Vagina (tissue), 2 donors: ENCODE measurements around the gene HOXD3. TPM values are rescaled to one million over a fixed set of nuclear protein-coding genes. Genes with fewer than 3 reads are reported as not detected.
A peak's percentile ranks its signal among the peaks of the same experiment; 100 is the strongest.

ENCODE experiments used
- DNase-seq, 2 donors: peaks; one replicate each; pipeline ENCODE4 v3.0.0-alpha.2; 2017; ENCODE audit errors: extremely low spot score in 2 of 2
- H3K27ac ChIP-seq: fragments of 200-600 bp; sonication (generic); one replicate; pipeline ENCODE4 v1.5.1; 2019
- H3K27me3 ChIP-seq: fragments of 200-600 bp; sonication (generic); one replicate; pipeline ENCODE4 v1.5.1; 2019
- H3K36me3 ChIP-seq, 2 donors: fragments of 200-600 bp; sonication (generic); one replicate each; pipeline ENCODE4 v1.5.1; 2017 to 2019
- H3K4me1 ChIP-seq: fragments of 200-600 bp; sonication (generic); one replicate; pipeline ENCODE4 v1.5.1; 2019
- H3K4me3 ChIP-seq, 2 donors: fragments of 200-600 bp; sonication (generic); 1 replicate in 1 of 2; 2 replicates in 1 of 2; pipeline ENCODE4 v1.5.1; 2016 to 2019
- H3K9me3 ChIP-seq: fragments of 200-600 bp; sonication (generic); one replicate; pipeline ENCODE4 v1.5.1; 2019
- CTCF ChIP-seq, 3 experiments: fragments of 450-650 bp in 2 of 3; fragments of 200-600 bp in 1 of 3; sonication (generic) in 1 of 3; IDR thresholded peaks; one replicate each; pipeline ENCODE4 v1.5.1; 2017 to 2019; ENCODE audit warnings: antibody characterized with exemption in 3 of 3, mild to moderate bottlenecking in 2 of 3, moderate library complexity in 2 of 3
- POLR2A ChIP-seq, 2 donors: fragments of 450-650 bp; IDR thresholded peaks; one replicate each; pipeline ENCODE4 v1.6.1; 2017; ENCODE audit warnings: antibody characterized with exemption in 2 of 2, mild to moderate bottlenecking in 2 of 2, moderate library complexity in 2 of 2
- POLR2AphosphoS5 ChIP-seq, 2 donors: sonication (generic); formaldehyde crosslinking; IDR thresholded peaks; one replicate each; pipeline ENCODE4 v1.9.0; 2017; ENCODE audit warnings: antibody characterized with exemption in 2 of 2, mild to moderate bottlenecking in 2 of 2, low read depth in 1 of 2; ENCODE audit not compliant: insufficient read depth in 1 of 2
- intact Hi-C: fragments of 100-400 bp; cut with DNase I; formaldehyde crosslinking; loops from one replicate; pipeline ENCODE4 v1.15.1; 2023
- total RNA-seq: library from RNA; depleted of rRNA; stranded (reverse); fragments of >200 nt; gene quantifications from one replicate; pipeline ENCODE4 v1.2.3, GENCODE V29; 2016

Gene HOXD3
- total RNA-seq, 1 donor from 2014 or later: 11.8 TPM

- H3K36me3 ChIP-seq: no peaks in the 10 kb centered on the region
- H3K9me3 ChIP-seq: no peaks in the 10 kb centered on the region
- peaks cover 15% of the 10 kb centered on the region for H3K27me3 ChIP-seq
- H3K27ac ChIP-seq: no peak overlapping the region
- H3K4me1 ChIP-seq: peaks cover 23% of the 10 kb centered on the region
- no peak for TF ChIP-seq CTCF (IDR thresholded peaks at IDR 0.05)
- TF ChIP-seq POLR2AphosphoS5 (IDR thresholded peaks at IDR 0.05; ENCODE audit: insufficient read depth in 1 of 2, low read depth in 1 of 2): no peak
- no peak for TF ChIP-seq POLR2A (IDR thresholded peaks at IDR 0.05)
- H3K4me3 ChIP-seq: no peak overlapping the region
- intact Hi-C loops: no loop called here
- DNase-seq: no peak
These were observed 27.6 kb downstream of the HOXD3 start for GRCh38 chr2:176184749-176185148.

- Histone ChIP-seq H3K9me3 (no peaks in the 10 kb centered on the region), H3K4me1 (peaks cover 25% of the 10 kb centered on the region), H3K4me3 (no peak overlapping the region), H3K36me3 (no peaks in the 10 kb centered on the region), H3K27me3 (peaks cover 17% of the 10 kb centered on the region), H3K27ac (no peak overlapping the region)
- no peak for DNase-seq
- TF ChIP-seq CTCF (IDR thresholded peaks at IDR 0.05) (no peak), POLR2AphosphoS5 (IDR thresholded peaks at IDR 0.05; ENCODE audit: insufficient read depth in 1 of 2, low read depth in 1 of 2) (no peak), POLR2A (IDR thresholded peaks at IDR 0.05) (no peak)
- intact Hi-C loops: no loop called here
These were observed 28.9 kb downstream of the HOXD3 start for GRCh38 chr2:176186024-176186423.

GRCh38 chr2:176187200-176187898 lies 30.2 kb downstream of the HOXD3 start:
- H3K36me3 ChIP-seq: no peaks in the 10 kb centered on the region
- intact Hi-C loops: no loop called here
- peak overlapping the region; percentile 46 to 57 for H3K4me3 ChIP-seq
- H3K4me1 ChIP-seq: peaks cover 25% of the 10 kb centered on the region
- no peak for DNase-seq
- no peak for TF ChIP-seq POLR2AphosphoS5 (IDR thresholded peaks at IDR 0.05; ENCODE audit: insufficient read depth in 1 of 2, low read depth in 1 of 2)
- TF ChIP-seq CTCF (IDR thresholded peaks at IDR 0.05): no peak
- no peak for TF ChIP-seq POLR2A (IDR thresholded peaks at IDR 0.05)
- H3K27ac ChIP-seq: no peak overlapping the region
- no peaks in the 10 kb centered on the region for H3K9me3 ChIP-seq
- peaks cover 20% of the 10 kb centered on the region for H3K27me3 ChIP-seq

- no peak for DNase-seq
- intact Hi-C loops: no loop called here
- H3K27me3 ChIP-seq: peaks cover 20% of the 10 kb centered on the region
- H3K27ac ChIP-seq: peak within 1 kb of the TSS; percentile 32
- no peak for TF ChIP-seq CTCF (IDR thresholded peaks at IDR 0.05)
- TF ChIP-seq POLR2AphosphoS5 (IDR thresholded peaks at IDR 0.05; ENCODE audit: insufficient read depth in 1 of 2, low read depth in 1 of 2): no peak
- no peak for TF ChIP-seq POLR2A (IDR thresholded peaks at IDR 0.05)
- H3K36me3 ChIP-seq: no peaks in the 10 kb centered on the region
- H3K9me3 ChIP-seq: no peaks in the 10 kb centered on the region
- H3K4me3 ChIP-seq: peak within 1 kb of the TSS; percentile 46 to 57
- H3K4me1 ChIP-seq: peaks cover 25% of the 10 kb centered on the region
These were observed 31.0 kb downstream of the HOXD3 start, which contains the start of gene HOXD1 for GRCh38 chr2:176187899-176188773. TSS of gene HOXD1 (plus strand) at chr2:176188668. CDS start at chr2:176188802, 134 bp downstream.
